GM04504 (cell line): ENCODE results near the gene PDLIM5.
A peak's percentile ranks its signal among the peaks of the same experiment; 100 is the strongest.
"Not testable (repeated sequence)": the region's sequence is repeated elsewhere in the genome, so short reads cannot be mapped to it uniquely, and the experiment has no call there.

Experiments used
- DNase-seq: peaks from one replicate; pipeline ENCODE4 v3.0.0-alpha.2; 2012; ENCODE audit warnings: low read depth

PDLIM5 gene

DNA sequence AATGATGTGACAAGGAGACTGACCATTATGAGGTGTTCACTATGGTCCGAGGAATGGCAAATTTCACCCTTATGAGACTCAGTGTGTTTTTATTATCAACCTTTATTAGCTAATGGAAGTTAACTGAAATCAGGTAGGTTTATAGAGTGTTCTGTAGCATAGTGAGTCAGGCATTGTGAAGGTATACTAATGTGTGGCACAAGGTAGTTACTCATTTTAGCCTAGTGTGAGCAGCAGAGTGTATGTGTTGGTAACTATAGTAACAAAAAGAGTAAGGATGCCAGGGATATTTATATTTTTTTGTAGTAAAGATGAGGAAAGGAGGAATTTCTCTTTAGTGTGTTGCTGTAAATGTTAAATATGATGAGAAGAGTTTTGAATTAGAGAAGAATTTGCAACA lies 12.0 kb downstream of the PDLIM5 start:
- no peak for DNase-seq

GRCh38 chr4:94466371-94466770 lies 14.6 kb downstream of the PDLIM5 start:
- DNase-seq, result no peak

GRCh38 chr4:94466923-94467322 lies 15.2 kb downstream of the PDLIM5 start:
- DNase-seq, result no peak

- no peak for DNase-seq
Measured at GRCh38 chr4:94468093-94468769, 16.5 kb downstream of the PDLIM5 start.

GRCh38 chr4:94469221-94469784 lies 17.6 kb downstream of the PDLIM5 start:
- no peak for DNase-seq

GRCh38 chr4:94470132-94470531 lies 18.4 kb downstream of the PDLIM5 start:
- no peak for DNase-seq

DNA sequence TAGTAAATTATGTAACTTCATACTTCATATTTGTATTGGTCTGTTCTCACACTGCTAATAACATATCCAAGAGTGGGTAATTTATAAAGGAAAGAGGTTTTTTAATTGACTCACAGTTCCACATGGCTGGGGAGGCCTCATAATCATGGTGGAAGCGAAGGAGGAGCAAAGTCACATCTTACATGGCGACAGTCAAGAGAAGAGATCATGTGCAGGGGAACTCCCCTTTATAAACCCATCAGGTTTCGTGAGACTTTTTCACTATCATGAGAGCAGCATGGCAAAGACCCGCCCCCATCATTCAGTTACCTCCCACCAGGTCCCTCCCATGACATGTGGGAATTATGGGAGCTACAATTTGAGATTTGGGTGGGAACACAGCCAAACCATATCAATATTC lies 19.0 kb downstream of the PDLIM5 start:
- not testable (repeated sequence) for DNase-seq

- peak; percentile 74 for DNase-seq
Measured at GRCh38 chr4:94472056-94472826, 20.5 kb downstream of the PDLIM5 start.

DNA sequence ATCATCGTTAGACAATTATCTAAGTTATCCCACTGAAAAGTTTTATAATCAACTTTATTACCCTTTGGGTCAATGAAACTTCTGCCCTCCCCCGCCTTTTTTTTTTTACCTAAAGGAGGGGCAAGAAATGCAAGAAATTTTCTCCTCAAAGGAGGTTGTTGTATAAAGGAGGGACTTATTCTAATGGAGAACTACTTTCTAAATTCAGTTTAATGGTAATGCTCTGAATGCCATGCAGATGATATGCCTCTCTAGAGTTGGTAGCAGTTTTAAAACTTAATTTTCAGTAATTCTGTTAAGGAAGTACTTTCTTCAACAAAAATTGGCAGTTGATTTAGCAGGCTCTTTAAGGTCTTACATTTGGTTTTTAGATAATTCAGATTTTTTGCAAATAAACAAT lies 23.3 kb downstream of the PDLIM5 start:
- DNase-seq, result no peak

DNA sequence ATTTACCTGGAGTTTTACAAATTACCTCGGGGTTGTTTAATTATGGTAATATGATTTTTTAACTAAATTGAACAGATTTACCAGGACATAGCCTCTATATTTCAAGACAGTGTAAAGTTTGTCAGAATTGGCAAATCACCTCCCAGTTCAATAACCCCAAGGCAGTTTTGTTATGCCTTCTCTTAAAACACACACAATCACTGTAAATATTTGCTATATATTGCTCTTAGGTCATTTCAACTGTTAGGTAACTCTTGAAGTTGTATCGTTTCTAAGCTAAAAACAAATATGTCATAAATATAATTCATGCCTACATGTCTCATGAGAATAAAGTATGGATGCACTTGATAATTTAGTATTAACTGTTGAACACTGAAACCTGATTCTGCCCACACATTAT lies 24.1 kb downstream of the PDLIM5 start:
- no peak for DNase-seq

GRCh38 chr4:94477227-94477626 lies 25.5 kb downstream of the PDLIM5 start:
- DNase-seq, result no peak

DNA sequence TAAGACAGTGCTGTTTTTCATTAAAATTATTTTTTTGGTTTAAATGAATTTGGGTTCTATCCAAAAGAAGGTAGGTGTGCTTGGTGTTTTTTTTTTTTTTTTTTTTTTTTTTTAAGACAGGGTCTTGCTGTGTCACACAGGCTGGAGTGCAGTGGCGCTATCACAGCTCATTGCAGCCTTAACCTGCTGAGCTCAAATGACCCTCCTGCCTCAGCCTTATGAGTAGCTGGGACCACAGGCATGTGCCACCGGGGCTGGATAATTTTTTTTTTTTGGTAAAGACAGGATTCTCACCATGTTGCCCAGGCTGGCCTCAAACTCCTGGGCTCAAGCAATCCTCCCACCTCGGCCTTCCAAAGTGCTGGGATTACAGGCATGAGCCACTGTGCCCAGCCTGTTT lies 27.1 kb downstream of the PDLIM5 start:
- not testable (repeated sequence) for DNase-seq

GRCh38 chr4:94479358-94480141 lies 27.8 kb downstream of the PDLIM5 start:
- no peak for DNase-seq

- DNase-seq, result no peak
Measured at GRCh38 chr4:94480362-94480951, 28.7 kb downstream of the PDLIM5 start.

GRCh38 chr4:94483895-94484294 lies 32.2 kb downstream of the PDLIM5 start:
- DNase-seq, result no peak

- no peak for DNase-seq
Measured at GRCh38 chr4:94484818-94485217, 33.1 kb downstream of the PDLIM5 start.

DNA sequence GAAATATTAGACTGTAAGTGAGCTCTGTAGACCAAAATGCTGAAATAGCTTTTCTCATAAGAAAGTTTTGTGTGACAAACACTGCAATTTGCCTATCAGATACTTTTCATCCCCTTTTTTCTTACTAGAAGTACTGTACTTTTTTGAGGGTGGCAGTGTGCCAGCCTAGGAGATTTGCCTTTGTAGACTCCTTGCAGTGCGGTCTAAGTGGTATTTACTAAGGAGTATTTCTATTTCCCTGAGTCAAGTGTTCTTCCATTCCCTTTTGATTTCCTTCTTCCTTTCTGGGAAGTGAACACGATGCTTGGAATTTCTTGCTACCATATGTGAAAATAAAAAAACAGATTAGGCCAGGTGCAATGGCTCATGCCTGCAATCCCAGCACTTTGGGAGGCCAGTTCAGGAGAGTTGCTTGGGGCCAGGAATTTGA lies 34.6 kb downstream of the PDLIM5 start:
- DNase-seq, result no peak

DNA sequence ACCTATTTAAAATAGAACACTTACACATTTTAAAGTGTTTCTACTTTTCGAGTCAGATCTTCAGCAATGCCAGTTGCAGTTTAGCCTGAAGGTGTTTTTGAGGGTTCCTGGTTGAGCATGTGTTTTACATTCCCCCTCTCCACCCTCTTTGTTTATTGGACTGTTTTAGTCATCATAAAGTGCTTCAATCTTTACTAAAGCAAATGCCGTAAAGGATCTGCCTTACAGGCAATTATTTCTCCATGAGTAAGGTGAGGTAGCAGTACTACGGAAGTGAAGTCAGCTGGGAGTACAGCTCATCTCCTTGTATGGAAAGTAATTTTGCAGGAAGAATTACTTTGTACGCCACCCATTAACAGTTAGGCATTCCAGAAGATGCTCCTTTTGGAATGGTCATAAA lies 36.9 kb downstream of the PDLIM5 start:
- peak; percentile 54 for DNase-seq

DNA sequence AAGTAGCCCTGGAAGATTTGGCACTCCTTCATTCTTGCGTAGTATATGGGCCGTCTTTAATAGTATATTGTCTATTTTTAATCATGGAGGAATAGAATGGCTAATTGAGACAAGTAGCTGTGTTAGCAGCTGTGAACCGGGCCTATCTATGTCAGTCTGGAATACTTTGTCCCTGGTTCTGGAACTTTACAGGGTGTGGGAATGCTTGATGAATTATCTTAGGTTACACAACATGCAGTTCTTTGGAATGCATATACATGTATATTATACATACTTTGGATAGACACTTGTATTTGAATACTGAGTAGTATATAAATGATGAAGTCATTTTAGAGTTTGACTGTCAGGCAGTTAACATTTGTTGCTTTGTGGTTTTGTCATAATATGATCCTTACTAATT lies 37.4 kb downstream of the PDLIM5 start:
- DNase-seq, result no peak

DNA sequence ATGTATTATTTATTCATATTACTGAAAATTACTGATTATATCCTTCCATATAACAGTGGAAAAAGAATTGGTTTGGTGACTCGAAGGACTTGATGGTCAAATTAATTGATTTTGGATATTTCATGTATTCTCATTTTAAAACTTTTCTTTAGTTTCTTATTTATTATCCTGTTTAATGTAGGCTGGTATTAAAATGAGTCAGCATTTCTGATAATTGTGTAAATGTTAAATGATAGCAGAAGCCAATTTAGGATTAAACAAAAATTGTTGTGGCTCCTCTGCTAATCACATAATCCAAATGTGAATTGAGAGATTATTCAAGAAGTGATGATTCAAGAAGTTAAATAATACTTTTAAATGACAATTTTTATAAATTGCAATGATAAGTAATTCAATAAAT lies 38.7 kb downstream of the PDLIM5 start:
- DNase-seq, result no peak

GRCh38 chr4:94491322-94491721 lies 39.6 kb downstream of the PDLIM5 start:
- no peak for DNase-seq

GRCh38 chr4:94495408-94495807 lies 43.7 kb downstream of the PDLIM5 start:
- DNase-seq, result no peak
